Iris pigment epithelial cell (primary cell): ENCODE measurements around the gene TMEM233.

Source experiments
- DNase-seq: peaks from one replicate; pipeline ENCODE4 v3.0.0-alpha.2; 2011; ENCODE audit warnings: low read depth

TMEM233 gene

GRCh38 chr12:119593578-119594398 lies at the start of gene TMEM233:
TMEM233 (plus strand) TSS chr12:119593774; CDS start chr12:119593849, 75 bp downstream.
- peak; percentile 12 for DNase-seq

GRCh38 chr12:119544765-119545625 lies 48.6 kb upstream of the TMEM233 start:
- DNase-seq: peak; percentile 77

- no peak for DNase-seq
Observed at GRCh38 chr12:119546340-119546739, 47.2 kb upstream of the TMEM233 start.

- DNase-seq: no peak
Observed at GRCh38 chr12:119547001-119547400, 46.6 kb upstream of the TMEM233 start.

GRCh38 chr12:119556854-119557253 lies 36.7 kb upstream of the TMEM233 start:
- DNase-seq: no peak

GRCh38 chr12:119565404-119565803 lies 28.2 kb upstream of the TMEM233 start:
- DNase-seq: no peak

- DNase-seq: no peak
Observed at GRCh38 chr12:119570771-119571170, 22.8 kb upstream of the TMEM233 start.

- DNase-seq: no peak
Observed at GRCh38 chr12:119573086-119573485, 20.5 kb upstream of the TMEM233 start.

GRCh38 chr12:119574255-119574654 lies 19.3 kb upstream of the TMEM233 start:
- DNase-seq: no peak

GRCh38 chr12:119576118-119576810 lies 17.3 kb upstream of the TMEM233 start:
- DNase-seq: no peak

GRCh38 chr12:119576915-119577314 lies 16.7 kb upstream of the TMEM233 start:
- no peak for DNase-seq

- peak; percentile 45 for DNase-seq
Observed at GRCh38 chr12:119578112-119578511, 15.5 kb upstream of the TMEM233 start.

GRCh38 chr12:119589097-119589496 lies 4.5 kb upstream of the TMEM233 start:
- DNase-seq: peak; percentile 81

- DNase-seq: no peak
Observed at GRCh38 chr12:119589634-119590033, 3.9 kb upstream of the TMEM233 start.

- DNase-seq: peak; percentile 68
Observed at GRCh38 chr12:119592232-119592631, 1.3 kb upstream of the TMEM233 start.

- peak; percentile 22 for DNase-seq
Observed at GRCh38 chr12:119594399-119594730, 791 bp downstream of the TMEM233 start.

- peak; percentile 28 for DNase-seq
Observed at GRCh38 chr12:119594772-119595445, 1.3 kb downstream of the TMEM233 start.

- DNase-seq: no peak
Observed at GRCh38 chr12:119598159-119598558, 4.6 kb downstream of the TMEM233 start.

GRCh38 chr12:119601877-119602733 lies 8.5 kb downstream of the TMEM233 start:
- DNase-seq: no peak

- DNase-seq: no peak
Observed at GRCh38 chr12:119602734-119603094, 9.1 kb downstream of the TMEM233 start.

- DNase-seq: no peak
Observed at GRCh38 chr12:119603767-119604166, 10.2 kb downstream of the TMEM233 start.
